WTC11 (cell line): Measurements from ENCODE around the gene ZDHHC23.

Source experiments
- CREM ChIP-seq: sonication (generic); formaldehyde crosslinking; IDR thresholded peaks from 2 replicates; pipeline ENCODE4 v1.8.1; 2022; ENCODE audit warnings: mild to moderate bottlenecking, missing genetic modification reagents, moderate library complexity
- ELF4 ChIP-seq: sonication (generic); formaldehyde crosslinking; IDR thresholded peaks from 2 replicates; pipeline ENCODE4 v1.8.1; 2022; ENCODE audit warnings: low read depth, mild to moderate bottlenecking, moderate library complexity, missing genetic modification reagents
- ESRRA ChIP-seq: sonication (generic); formaldehyde crosslinking; IDR thresholded peaks from 2 replicates; pipeline ENCODE4 v1.8.1; 2022; ENCODE audit warnings: mild to moderate bottlenecking, missing genetic modification reagents, borderline replicate concordance
- FOXK1 ChIP-seq: sonication (generic); formaldehyde crosslinking; IDR thresholded peaks from 2 replicates; pipeline ENCODE4 v1.8.0; 2022; ENCODE audit warnings: mild to moderate bottlenecking, moderate library complexity, missing genetic modification reagents
- OVOL2 ChIP-seq: fragments of 250-450 bp; sonication (Bioruptor Pico); IDR thresholded peaks from 2 replicates; pipeline ENCODE4 v1.9.0; 2021; ENCODE audit warnings: mild to moderate bottlenecking, borderline replicate concordance
- STAT6 ChIP-seq: sonication (generic); formaldehyde crosslinking; conservative IDR thresholded peaks from 2 replicates; pipeline ENCODE4 v1.8.1; 2023; ENCODE audit warnings: mild to moderate bottlenecking, low read depth, missing genetic modification reagents, moderate library complexity
- TEAD1 ChIP-seq: sonication (generic); formaldehyde crosslinking; IDR thresholded peaks from 2 replicates; pipeline ENCODE4 v1.8.0; 2022; ENCODE audit warnings: mild to moderate bottlenecking, missing genetic modification reagents
- ZNF219 ChIP-seq: sonication (generic); formaldehyde crosslinking; IDR thresholded peaks from 2 replicates; pipeline ENCODE4 v1.8.0; 2023; ENCODE audit warnings: missing genetic modification reagents, mild to moderate bottlenecking, borderline replicate concordance
- TF ChIP-seq, protein P1 (sequence below): sonication (generic); formaldehyde crosslinking; IDR thresholded peaks from 2 replicates; pipeline ENCODE4 v1.8.1; 2023; ENCODE audit warnings: mild to moderate bottlenecking, missing genetic modification reagents
- TF ChIP-seq, protein P2 (sequence below): fragments of 200-600 bp; IDR thresholded peaks from 2 replicates; pipeline ENCODE4 v1.8.0; 2022; ENCODE audit warnings: antibody characterized with exemption
- TF ChIP-seq, protein P3 (sequence below): sonication (generic); formaldehyde crosslinking; IDR thresholded peaks from 2 replicates; pipeline ENCODE4 v1.8.0; 2022; ENCODE audit warnings: mild to moderate bottlenecking, missing genetic modification reagents
- TF ChIP-seq, protein P4 (sequence below): sonication (generic); formaldehyde crosslinking; IDR thresholded peaks from 2 replicates; pipeline ENCODE4 v1.8.1; 2023; ENCODE audit warnings: mild to moderate bottlenecking, missing genetic modification reagents, moderate library complexity
- TF ChIP-seq, protein P5 (sequence below): sonication (generic); formaldehyde crosslinking; IDR thresholded peaks from 2 replicates; pipeline ENCODE4 v1.8.1; 2022; ENCODE audit warnings: mild to moderate bottlenecking, moderate library complexity, missing genetic modification reagents

GRCh38 chr3:113948015-113948917 is 453 bp downstream of the ZDHHC23 start:
- TF ChIP-seq, protein P1, sequence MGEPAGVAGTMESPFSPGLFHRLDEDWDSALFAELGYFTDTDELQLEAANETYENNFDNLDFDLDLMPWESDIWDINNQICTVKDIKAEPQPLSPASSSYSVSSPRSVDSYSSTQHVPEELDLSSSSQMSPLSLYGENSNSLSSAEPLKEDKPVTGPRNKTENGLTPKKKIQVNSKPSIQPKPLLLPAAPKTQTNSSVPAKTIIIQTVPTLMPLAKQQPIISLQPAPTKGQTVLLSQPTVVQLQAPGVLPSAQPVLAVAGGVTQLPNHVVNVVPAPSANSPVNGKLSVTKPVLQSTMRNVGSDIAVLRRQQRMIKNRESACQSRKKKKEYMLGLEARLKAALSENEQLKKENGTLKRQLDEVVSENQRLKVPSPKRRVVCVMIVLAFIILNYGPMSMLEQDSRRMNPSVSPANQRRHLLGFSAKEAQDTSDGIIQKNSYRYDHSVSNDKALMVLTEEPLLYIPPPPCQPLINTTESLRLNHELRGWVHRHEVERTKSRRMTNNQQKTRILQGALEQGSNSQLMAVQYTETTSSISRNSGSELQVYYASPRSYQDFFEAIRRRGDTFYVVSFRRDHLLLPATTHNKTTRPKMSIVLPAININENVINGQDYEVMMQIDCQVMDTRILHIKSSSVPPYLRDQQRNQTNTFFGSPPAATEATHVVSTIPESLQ (CRISPR knock-in tag): no peak
- TF ChIP-seq, protein P2, sequence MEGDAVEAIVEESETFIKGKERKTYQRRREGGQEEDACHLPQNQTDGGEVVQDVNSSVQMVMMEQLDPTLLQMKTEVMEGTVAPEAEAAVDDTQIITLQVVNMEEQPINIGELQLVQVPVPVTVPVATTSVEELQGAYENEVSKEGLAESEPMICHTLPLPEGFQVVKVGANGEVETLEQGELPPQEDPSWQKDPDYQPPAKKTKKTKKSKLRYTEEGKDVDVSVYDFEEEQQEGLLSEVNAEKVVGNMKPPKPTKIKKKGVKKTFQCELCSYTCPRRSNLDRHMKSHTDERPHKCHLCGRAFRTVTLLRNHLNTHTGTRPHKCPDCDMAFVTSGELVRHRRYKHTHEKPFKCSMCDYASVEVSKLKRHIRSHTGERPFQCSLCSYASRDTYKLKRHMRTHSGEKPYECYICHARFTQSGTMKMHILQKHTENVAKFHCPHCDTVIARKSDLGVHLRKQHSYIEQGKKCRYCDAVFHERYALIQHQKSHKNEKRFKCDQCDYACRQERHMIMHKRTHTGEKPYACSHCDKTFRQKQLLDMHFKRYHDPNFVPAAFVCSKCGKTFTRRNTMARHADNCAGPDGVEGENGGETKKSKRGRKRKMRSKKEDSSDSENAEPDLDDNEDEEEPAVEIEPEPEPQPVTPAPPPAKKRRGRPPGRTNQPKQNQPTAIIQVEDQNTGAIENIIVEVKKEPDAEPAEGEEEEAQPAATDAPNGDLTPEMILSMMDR: no peak
- TF ChIP-seq, protein P3, sequence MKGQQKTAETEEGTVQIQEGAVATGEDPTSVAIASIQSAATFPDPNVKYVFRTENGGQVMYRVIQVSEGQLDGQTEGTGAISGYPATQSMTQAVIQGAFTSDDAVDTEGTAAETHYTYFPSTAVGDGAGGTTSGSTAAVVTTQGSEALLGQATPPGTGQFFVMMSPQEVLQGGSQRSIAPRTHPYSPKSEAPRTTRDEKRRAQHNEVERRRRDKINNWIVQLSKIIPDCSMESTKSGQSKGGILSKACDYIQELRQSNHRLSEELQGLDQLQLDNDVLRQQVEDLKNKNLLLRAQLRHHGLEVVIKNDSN: no peak; the same call in 1 of the 2 replicates
- TF ChIP-seq ELF4 (CRISPR knock-in tag): no peak
- no peak for TF ChIP-seq OVOL2 (CRISPR knock-in tag)
- no peak for TF ChIP-seq ZNF219 (CRISPR knock-in tag)
- TF ChIP-seq ESRRA (CRISPR knock-in tag): peak; percentile 97; the same call in 1 of the 2 replicates
- no peak for TF ChIP-seq TEAD1 (CRISPR knock-in tag)
- TF ChIP-seq STAT6 (CRISPR knock-in tag): no peak
- no peak for TF ChIP-seq CREM (CRISPR knock-in tag)
- TF ChIP-seq, protein P4, sequence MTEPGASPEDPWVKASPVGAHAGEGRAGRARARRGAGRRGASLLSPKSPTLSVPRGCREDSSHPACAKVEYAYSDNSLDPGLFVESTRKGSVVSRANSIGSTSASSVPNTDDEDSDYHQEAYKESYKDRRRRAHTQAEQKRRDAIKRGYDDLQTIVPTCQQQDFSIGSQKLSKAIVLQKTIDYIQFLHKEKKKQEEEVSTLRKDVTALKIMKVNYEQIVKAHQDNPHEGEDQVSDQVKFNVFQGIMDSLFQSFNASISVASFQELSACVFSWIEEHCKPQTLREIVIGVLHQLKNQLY: no peak
- TF ChIP-seq FOXK1 (CRISPR knock-in tag): peak; percentile 16; the same call in 1 of the 2 replicates
- TF ChIP-seq, protein P5, sequence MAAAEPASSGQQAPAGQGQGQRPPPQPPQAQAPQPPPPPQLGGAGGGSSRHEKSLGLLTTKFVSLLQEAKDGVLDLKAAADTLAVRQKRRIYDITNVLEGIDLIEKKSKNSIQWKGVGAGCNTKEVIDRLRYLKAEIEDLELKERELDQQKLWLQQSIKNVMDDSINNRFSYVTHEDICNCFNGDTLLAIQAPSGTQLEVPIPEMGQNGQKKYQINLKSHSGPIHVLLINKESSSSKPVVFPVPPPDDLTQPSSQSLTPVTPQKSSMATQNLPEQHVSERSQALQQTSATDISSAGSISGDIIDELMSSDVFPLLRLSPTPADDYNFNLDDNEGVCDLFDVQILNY (CRISPR knock-in tag): no peak
